Neural cell (in vitro differentiated cells): ENCODE results near the gene UBAP2. TPM values are rescaled to one million over a fixed set of nuclear protein-coding genes. Genes with fewer than 3 reads are reported as not detected.

Source experiments
- H2AFZ ChIP-seq: fragments of 200-600, 300-800 bp; sonication (generic), shearing (Covaris generic); 2 replicates; pipeline ENCODE4 v1.6.0; 2014; ENCODE audit warnings: low read depth, mild to moderate bottlenecking, antibody characterized with exemption, low read length, moderate library complexity
- H3F3A ChIP-seq: fragments of 200-600 bp; shearing (Covaris generic); 2 replicates; pipeline ENCODE4 v1.6.1; 2016; ENCODE audit warnings: mild to moderate bottlenecking, moderate library complexity, mixed read lengths, antibody characterized with exemption, low read length; ENCODE audit not compliant: insufficient read depth, poor library complexity, severe bottlenecking
- H3K27ac ChIP-seq: fragments of 200-600, 300-800 bp; sonication (generic), shearing (Covaris generic); 2 replicates; pipeline ENCODE4 v1.5.1; 2014; ENCODE audit warnings: mild to moderate bottlenecking, low read length, moderate library complexity
- H3K27me3 ChIP-seq: fragments of 300-800, 200-600 bp; sonication (generic), shearing (Covaris generic); 2 replicates; pipeline ENCODE4 v1.6.0; 2014; ENCODE audit warnings: mild to moderate bottlenecking, low read depth, low read length, moderate library complexity; ENCODE audit not compliant: insufficient read depth
- H3K36me3 ChIP-seq: fragments of 300-800, 200-600 bp; sonication (generic), shearing (Covaris generic); 2 replicates; pipeline ENCODE4 v1.5.1; 2014; ENCODE audit warnings: mild to moderate bottlenecking, antibody characterized with exemption, low read length, moderate library complexity; ENCODE audit not compliant: insufficient read depth
- H3K4me2 ChIP-seq: fragments of 300-800, 200-600 bp; sonication (generic), shearing (Covaris generic); 2 replicates; pipeline ENCODE4 v1.6.0; 2014; ENCODE audit warnings: mild to moderate bottlenecking, low read length
- H3K4me3 ChIP-seq: fragments of 300-800, 200-600 bp; sonication (generic), shearing (Covaris generic); 2 replicates; pipeline ENCODE4 v1.5.1; 2014; ENCODE audit warnings: mild to moderate bottlenecking, low read length, moderate library complexity
- H3K79me2 ChIP-seq: fragments of 200-600 bp; shearing (Covaris generic); replicated peaks from 2 replicates; pipeline ENCODE4 v1.6.0; 2014; ENCODE audit warnings: mild to moderate bottlenecking, low read length, moderate library complexity; ENCODE audit not compliant: insufficient read depth
- H3K9ac ChIP-seq: fragments of 300-800, 200-600 bp; sonication (generic), shearing (Covaris generic); 2 replicates; pipeline ENCODE4 v1.6.1; 2016; ENCODE audit warnings: mild to moderate bottlenecking, low read length, mixed read lengths
- H3K9me2 ChIP-seq: fragments of 200-600 bp; shearing (Covaris generic); 2 replicates; pipeline ENCODE4 v1.6.1; 2016; ENCODE audit warnings: mild to moderate bottlenecking, low read length, mixed read lengths; ENCODE audit not compliant: insufficient read depth
- H3K9me3 ChIP-seq: fragments of 200-600, 300-800 bp; sonication (generic), shearing (Covaris generic); 2 replicates; pipeline ENCODE4 v1.6.1; 2016; ENCODE audit warnings: mild to moderate bottlenecking, mixed run types, low read length, moderate library complexity, mixed read lengths
- H4K20me1 ChIP-seq: fragments of 200-600 bp; shearing (Covaris generic); 2 replicates; pipeline ENCODE4 v1.6.1; 2016; ENCODE audit warnings: mild to moderate bottlenecking, mixed run types; ENCODE audit not compliant: insufficient read depth
- EP300 ChIP-seq: fragments of 450-650 bp; conservative IDR thresholded peaks from 2 replicates; pipeline ENCODE4 v1.6.1; 2014; ENCODE audit warnings: antibody characterized with exemption, mild to moderate bottlenecking, moderate library complexity; ENCODE audit not compliant: poor library complexity, severe bottlenecking
- EZH2 ChIP-seq: fragments of 200-600, 300-800 bp; shearing (Covaris generic), sonication (generic); IDR thresholded peaks from 2 replicates; pipeline ENCODE4 v1.6.1; 2014; ENCODE audit warnings: antibody characterized with exemption, low read length, borderline replicate concordance, mild to moderate bottlenecking; ENCODE audit not compliant: insufficient read depth, poor library complexity, severe bottlenecking
- MXI1 ChIP-seq: fragments of 450-650 bp; conservative IDR thresholded peaks from 2 replicates; pipeline ENCODE4 v1.6.1; 2014; ENCODE audit warnings: antibody characterized with exemption, mild to moderate bottlenecking; ENCODE audit not compliant: poor library complexity, severe bottlenecking
- POLR2AphosphoS5 ChIP-seq: IDR thresholded peaks from 2 replicates; pipeline ENCODE4 v1.6.1; 2012
- RAD21 ChIP-seq: fragments of 450-650 bp; conservative IDR thresholded peaks from 2 replicates; pipeline ENCODE4 v1.6.1; 2014; ENCODE audit warnings: antibody characterized with exemption, mild to moderate bottlenecking, moderate library complexity
- SMC3 ChIP-seq: fragments of 450-650 bp; conservative IDR thresholded peaks from 2 replicates; pipeline ENCODE4 v1.6.1; 2014; ENCODE audit warnings: antibody characterized with exemption, mild to moderate bottlenecking, moderate library complexity; ENCODE audit not compliant: poor library complexity
- TAF1 ChIP-seq: IDR thresholded peaks from 2 replicates; pipeline ENCODE4 v1.6.1; 2012; ENCODE audit warnings: low read depth
- polyA plus RNA-seq: library from polyadenylated mRNA; depleted of rRNA; stranded (reverse); fragments of >200 nt; gene quantifications from 2 replicates; pipeline ENCODE4 v1.2.3, GENCODE V29; 2014
- TF ChIP-seq, protein P1 (sequence below): IDR thresholded peaks from 2 replicates; pipeline ENCODE4 v1.6.1; 2012; ENCODE audit warnings: borderline replicate concordance
- TF ChIP-seq, protein P2 (sequence below): fragments of 450-650 bp; IDR thresholded peaks from 2 replicates; pipeline ENCODE4 v1.5.1; 2014; ENCODE audit warnings: antibody characterized with exemption, mild to moderate bottlenecking, moderate library complexity; ENCODE audit not compliant: poor library complexity, severe bottlenecking

The UBAP2 gene
- polyA plus RNA-seq, 1 donor from 2014 or later = 9.2 TPM

DNA sequence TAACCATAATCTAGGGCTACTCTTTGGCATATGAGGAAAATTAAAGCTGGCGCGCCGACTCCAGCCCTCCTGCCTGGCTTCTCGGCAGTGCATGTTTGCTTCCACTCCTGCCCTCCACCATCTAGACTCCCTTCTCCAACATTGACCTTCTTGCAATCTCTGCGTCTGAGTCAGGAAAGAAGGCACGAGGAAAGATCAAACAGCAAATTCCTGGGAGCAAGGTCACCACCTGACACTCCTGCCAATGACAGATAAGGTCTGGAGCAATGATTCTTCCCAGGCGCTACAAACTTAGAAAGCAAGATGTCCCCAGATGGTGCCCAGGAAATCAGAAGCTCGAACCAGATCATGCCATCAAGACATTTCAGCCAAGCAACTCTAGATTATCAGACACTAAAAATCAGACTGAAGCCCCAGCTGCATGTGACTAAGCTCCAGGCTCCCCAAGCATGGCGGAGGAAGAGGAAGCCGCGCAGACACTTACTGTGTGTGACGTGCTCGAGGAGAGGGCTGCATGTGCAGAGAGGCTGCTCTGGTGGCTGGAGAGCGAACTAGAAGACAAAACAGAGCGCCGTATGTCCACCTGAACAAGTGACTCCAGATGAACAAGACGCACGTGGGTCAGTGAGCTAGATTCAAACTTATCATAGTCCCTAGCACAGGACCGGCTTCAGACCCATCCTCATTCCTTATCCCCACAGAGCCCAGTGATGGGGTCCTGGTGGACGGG lies 116.4 kb downstream of the UBAP2 start:
- H3K9me3 ChIP-seq = no peaks in the 10 kb centered on the region
- H3K27ac ChIP-seq = no peak overlapping the region
- no peaks in the 10 kb centered on the region for H3K9me2 ChIP-seq
- H3K79me2 ChIP-seq = no peaks in the 10 kb centered on the region
- H3K4me2 ChIP-seq = no peak overlapping the region
- H3K36me3 ChIP-seq = peaks cover 4% of the 10 kb centered on the region
- H3K9ac ChIP-seq = no peak overlapping the region
- no peak for TF ChIP-seq SMC3
- TF ChIP-seq MXI1 = no peak
- TF ChIP-seq, protein P1, sequence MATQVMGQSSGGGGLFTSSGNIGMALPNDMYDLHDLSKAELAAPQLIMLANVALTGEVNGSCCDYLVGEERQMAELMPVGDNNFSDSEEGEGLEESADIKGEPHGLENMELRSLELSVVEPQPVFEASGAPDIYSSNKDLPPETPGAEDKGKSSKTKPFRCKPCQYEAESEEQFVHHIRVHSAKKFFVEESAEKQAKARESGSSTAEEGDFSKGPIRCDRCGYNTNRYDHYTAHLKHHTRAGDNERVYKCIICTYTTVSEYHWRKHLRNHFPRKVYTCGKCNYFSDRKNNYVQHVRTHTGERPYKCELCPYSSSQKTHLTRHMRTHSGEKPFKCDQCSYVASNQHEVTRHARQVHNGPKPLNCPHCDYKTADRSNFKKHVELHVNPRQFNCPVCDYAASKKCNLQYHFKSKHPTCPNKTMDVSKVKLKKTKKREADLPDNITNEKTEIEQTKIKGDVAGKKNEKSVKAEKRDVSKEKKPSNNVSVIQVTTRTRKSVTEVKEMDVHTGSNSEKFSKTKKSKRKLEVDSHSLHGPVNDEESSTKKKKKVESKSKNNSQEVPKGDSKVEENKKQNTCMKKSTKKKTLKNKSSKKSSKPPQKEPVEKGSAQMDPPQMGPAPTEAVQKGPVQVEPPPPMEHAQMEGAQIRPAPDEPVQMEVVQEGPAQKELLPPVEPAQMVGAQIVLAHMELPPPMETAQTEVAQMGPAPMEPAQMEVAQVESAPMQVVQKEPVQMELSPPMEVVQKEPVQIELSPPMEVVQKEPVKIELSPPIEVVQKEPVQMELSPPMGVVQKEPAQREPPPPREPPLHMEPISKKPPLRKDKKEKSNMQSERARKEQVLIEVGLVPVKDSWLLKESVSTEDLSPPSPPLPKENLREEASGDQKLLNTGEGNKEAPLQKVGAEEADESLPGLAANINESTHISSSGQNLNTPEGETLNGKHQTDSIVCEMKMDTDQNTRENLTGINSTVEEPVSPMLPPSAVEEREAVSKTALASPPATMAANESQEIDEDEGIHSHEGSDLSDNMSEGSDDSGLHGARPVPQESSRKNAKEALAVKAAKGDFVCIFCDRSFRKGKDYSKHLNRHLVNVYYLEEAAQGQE = no peak
- TF ChIP-seq, protein P2, sequence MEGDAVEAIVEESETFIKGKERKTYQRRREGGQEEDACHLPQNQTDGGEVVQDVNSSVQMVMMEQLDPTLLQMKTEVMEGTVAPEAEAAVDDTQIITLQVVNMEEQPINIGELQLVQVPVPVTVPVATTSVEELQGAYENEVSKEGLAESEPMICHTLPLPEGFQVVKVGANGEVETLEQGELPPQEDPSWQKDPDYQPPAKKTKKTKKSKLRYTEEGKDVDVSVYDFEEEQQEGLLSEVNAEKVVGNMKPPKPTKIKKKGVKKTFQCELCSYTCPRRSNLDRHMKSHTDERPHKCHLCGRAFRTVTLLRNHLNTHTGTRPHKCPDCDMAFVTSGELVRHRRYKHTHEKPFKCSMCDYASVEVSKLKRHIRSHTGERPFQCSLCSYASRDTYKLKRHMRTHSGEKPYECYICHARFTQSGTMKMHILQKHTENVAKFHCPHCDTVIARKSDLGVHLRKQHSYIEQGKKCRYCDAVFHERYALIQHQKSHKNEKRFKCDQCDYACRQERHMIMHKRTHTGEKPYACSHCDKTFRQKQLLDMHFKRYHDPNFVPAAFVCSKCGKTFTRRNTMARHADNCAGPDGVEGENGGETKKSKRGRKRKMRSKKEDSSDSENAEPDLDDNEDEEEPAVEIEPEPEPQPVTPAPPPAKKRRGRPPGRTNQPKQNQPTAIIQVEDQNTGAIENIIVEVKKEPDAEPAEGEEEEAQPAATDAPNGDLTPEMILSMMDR = no peak
- TF ChIP-seq TAF1 = no peak
- no peak for TF ChIP-seq EP300
- no peak for TF ChIP-seq EZH2
- TF ChIP-seq POLR2AphosphoS5 = no peak
- TF ChIP-seq RAD21 = no peak
- H3K27me3 ChIP-seq = no peaks in the 10 kb centered on the region
- H3F3A ChIP-seq = no peaks in the 10 kb centered on the region
- no peaks in the 10 kb centered on the region for H4K20me1 ChIP-seq
- H2AFZ ChIP-seq = no peak overlapping the region
- no peak overlapping the region for H3K4me3 ChIP-seq

DNA sequence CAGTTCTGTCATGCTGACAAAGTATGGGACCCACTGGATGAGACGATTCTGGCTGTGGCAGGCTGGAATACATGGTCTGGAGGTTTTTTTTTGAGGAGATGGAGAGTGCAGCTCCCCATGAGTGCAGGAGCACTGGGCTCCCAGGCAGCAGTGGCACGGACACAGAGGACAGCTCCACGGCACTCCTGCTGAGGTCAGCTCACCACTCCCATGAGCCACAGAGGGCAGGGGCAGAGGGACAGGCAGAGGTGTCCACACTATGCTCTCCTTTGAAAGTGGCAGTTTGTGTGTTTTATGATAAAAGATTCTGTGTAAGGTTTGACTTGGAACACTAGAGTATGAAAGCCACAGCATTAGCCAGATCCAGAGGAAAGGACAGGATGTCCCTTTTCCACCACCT lies 117.4 kb downstream of the UBAP2 start:
- H3K4me3 ChIP-seq = no peak overlapping the region
- no peaks in the 10 kb centered on the region for H3K27me3 ChIP-seq
- H4K20me1 ChIP-seq = no peaks in the 10 kb centered on the region
- no peaks in the 10 kb centered on the region for H3K9me2 ChIP-seq
- H3K9ac ChIP-seq = no peak overlapping the region
- H3K79me2 ChIP-seq = no peaks in the 10 kb centered on the region
- TF ChIP-seq RAD21 (no peak), POLR2AphosphoS5 (no peak), EZH2 (no peak), TAF1 (no peak), MXI1 (no peak), EP300 (no peak), SMC3 (no peak)
- TF ChIP-seq, protein P2 = no peak
- TF ChIP-seq, protein P1 = no peak
- no peak overlapping the region for H3K4me2 ChIP-seq
- H3K36me3 ChIP-seq = peaks cover 4% of the 10 kb centered on the region
- no peak overlapping the region for H2AFZ ChIP-seq
- H3K9me3 ChIP-seq = no peaks in the 10 kb centered on the region
- H3K27ac ChIP-seq = no peak overlapping the region
- no peaks in the 10 kb centered on the region for H3F3A ChIP-seq
